Stimulated activated CD8-positive, alpha-beta memory T cell treated with anti-CD3 and anti-CD28 coated beads, Interleukin-12 subunit alpha, Interleukin-12 subunit beta, amount 100 ng/mL, for 24 hours (primary cell): Measurements from ENCODE around the gene TBC1D22A.

ENCODE experiments used
- DNase-seq: peaks from one replicate; pipeline ENCODE4 v3.0.0-alpha.2; 2020; ENCODE audit errors: extremely low read depth

The TBC1D22A gene

GRCh38 chr22:46958658-46959057, 196.2 kb downstream of the TBC1D22A start:
- DNase-seq: no peak

DNA sequence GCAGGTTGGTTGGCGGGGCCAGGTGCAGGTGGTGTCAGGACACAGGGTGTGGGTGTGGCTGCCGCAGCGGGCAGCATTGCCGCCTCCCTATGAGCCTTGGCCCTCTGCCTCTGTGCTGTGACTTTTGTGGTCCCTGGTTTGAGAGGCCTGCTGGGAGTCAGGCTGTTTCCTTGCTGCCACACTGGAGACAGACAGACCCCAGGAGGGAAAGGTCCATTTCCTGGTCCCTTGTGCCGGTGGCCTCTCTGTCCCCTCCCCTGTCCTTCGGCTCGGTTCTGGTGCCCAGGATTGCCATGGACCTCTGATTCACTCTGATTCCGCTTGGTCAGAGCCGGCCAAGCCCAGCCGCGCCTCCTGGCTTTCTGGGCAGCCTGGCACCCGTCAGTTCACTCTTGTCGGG, 196.9 kb downstream of the TBC1D22A start:
- DNase-seq: no peak

DNA sequence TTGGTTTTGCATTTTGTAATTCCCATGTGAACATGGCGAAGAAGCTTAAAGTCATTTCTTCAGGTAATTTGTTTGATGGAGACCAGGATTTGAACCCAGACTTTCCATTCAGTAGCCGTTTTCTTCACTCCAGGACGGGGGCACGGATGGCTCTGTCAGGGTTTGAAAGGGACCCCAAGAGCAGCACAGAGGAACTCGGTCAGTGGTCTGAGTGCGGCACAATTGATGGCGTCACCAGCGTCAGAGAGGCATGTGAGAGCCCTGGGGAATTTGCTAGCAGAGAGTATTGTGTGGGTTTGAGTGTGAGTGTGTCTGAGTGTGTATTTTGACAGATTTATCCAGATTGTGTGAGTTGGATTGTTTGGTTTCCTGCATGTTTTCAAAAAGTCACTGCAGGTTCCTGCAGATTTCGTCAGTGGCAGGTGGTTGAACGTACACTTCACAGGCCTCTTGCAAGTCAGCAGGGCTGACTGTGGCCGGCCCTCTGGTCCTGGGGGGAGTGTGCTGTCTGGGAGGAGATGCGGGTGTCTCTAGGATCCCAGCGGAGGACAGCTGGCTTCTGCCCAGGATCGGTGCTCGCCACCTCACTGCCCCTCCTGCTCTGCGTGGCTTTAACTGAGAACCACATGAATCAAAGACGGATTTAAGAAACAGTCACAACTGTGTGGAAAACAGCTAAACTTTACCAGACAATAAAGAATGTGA, 199.3 kb downstream of the TBC1D22A start:
- DNase-seq: no peak

DNA sequence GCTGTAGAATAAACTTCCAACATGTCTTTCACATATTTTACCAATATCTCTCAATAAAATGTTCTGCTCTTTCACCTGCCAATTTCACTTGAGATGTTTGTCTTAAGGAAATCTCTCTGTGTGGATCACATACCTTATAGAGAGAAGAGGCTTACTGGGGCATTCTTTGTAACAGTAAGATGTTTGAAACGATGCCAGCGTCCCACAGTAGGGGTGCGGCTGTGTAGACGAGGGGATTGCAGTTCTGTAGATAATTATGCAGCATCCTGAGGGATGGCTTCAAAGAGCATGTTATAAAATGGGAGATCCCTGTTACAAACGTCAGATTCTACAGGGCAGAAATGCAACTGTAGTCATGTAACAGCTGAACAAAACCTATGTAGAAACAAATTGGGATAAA, 200.0 kb downstream of the TBC1D22A start:
- no peak for DNase-seq

DNA sequence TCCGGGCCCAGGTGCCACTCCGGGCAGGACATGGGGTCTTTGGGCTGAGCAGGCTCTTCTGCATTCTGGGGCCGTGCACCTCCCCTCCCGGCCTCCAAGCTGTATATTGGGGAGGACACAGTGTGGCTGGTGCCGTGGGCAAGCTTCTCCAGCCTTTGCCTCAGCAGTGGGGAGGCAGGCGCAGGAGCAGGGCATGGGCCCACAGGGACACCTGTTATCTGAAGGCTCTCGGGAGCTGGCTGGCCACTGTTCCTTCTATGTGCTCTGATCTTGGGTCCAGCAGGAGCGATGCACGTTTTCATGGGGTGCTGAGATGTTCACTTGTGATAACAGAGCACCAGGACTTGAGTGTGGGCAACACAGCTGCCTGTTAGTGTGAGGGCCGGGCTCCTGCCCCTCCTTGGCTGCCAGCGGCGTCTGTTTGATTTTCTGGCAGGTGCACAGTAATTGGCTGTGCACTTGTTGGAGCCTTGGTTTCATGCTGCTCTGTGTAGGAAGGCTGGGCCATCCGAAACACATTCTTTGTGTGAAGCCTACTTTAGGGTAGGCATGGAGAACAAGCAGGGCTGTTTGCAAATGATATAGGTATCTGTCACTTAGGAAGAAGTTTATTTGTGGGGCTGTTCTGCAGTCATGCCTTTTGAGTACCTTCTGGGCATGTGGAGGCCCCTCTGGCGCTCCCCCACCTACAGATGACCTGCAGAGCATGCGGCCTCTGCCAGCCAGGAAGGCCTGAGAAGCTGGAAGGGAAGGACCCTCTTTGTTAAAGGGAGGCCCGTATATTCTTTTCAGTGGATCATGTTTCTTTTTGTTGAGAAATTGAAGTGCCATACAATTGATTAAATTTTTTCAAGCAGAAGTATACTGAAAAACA, 201.5 kb downstream of the TBC1D22A start:
- no peak for DNase-seq

- DNase-seq: no peak
Measured at GRCh38 chr22:46964773-46965550, 202.5 kb downstream of the TBC1D22A start.

GRCh38 chr22:46965555-46966494, 203.4 kb downstream of the TBC1D22A start:
- no peak for DNase-seq

DNA sequence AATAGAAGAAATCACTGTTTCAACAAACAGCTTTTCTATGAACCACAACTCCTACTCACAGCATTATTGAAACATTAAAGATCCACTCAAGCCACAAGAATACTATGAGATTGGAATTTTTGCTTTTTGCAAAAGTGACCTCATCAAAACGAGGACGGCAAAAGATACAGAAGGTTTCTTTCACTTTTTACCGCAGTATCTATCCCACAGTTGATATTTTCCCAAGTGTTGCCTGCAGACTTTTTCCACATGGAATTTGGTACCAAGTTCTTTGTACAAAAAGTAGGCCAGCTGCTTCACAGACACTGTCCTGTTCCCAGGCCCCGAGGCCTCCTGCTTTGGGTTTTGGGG, 204.0 kb downstream of the TBC1D22A start:
- DNase-seq: no peak

DNA sequence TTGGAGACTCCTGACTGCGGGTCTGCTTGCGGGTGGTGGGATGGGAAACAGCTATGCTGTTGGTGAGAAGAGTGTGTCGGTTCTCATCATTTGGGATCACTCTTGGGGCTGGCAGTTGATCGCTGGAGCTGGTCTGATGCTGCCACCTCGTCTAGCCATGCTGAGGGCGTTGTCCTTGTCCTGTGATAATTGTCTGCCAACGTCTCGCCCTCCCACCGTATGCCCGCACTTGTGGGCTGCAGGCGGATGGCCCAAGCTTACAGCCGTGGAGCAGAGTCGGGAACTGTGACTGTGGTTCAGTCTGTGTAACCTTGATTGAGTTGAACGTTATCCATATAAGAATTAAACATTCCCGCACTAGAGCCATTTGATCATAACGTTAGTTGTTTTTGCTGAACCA, 204.4 kb downstream of the TBC1D22A start:
- no peak for DNase-seq

GRCh38 chr22:46967445-46968358, 205.3 kb downstream of the TBC1D22A start:
- no peak for DNase-seq

- no peak for DNase-seq
Measured at GRCh38 chr22:46968359-46968740, 205.9 kb downstream of the TBC1D22A start.

DNA sequence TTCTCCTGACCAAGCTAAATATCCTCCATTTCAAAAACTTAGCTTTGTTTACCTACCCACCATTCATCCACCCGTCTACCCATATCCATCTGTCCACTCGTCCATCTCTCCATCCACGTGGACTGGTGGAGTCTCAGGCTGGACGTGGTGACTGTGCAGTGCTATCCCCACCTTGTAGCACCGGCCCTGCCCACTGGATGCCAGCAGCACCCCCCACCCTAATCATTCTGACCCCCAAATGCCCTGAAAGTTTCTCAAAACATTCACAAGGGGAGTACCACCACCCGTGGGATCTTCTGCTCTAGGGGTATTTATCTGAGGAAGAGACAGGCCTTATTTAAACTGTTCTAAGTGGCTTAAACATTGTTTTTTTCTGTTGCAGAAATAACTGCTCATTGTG, 206.4 kb downstream of the TBC1D22A start:
- DNase-seq: no peak

DNA sequence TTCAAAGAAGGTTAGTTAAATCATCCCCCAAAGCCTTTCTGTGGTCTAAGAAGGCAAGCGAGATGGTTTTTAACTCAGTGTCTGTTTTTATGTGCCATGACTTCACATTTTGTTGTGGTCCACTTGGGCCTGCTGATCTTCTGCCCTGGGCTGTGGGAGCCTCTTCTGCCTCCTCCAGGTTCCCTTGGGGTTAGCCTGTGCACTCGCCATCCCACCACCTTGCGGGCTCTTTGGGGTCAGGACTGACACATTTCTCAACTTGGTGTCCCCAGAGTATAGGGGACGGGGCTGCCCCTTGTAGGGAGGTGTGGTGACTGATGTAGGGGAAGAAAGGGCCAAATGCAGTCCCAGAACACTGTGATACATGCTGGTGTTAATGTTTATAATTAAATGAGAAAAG, 207.0 kb downstream of the TBC1D22A start:
- no peak for DNase-seq

GRCh38 chr22:46969961-46970360, 207.5 kb downstream of the TBC1D22A start:
- no peak for DNase-seq

DNA sequence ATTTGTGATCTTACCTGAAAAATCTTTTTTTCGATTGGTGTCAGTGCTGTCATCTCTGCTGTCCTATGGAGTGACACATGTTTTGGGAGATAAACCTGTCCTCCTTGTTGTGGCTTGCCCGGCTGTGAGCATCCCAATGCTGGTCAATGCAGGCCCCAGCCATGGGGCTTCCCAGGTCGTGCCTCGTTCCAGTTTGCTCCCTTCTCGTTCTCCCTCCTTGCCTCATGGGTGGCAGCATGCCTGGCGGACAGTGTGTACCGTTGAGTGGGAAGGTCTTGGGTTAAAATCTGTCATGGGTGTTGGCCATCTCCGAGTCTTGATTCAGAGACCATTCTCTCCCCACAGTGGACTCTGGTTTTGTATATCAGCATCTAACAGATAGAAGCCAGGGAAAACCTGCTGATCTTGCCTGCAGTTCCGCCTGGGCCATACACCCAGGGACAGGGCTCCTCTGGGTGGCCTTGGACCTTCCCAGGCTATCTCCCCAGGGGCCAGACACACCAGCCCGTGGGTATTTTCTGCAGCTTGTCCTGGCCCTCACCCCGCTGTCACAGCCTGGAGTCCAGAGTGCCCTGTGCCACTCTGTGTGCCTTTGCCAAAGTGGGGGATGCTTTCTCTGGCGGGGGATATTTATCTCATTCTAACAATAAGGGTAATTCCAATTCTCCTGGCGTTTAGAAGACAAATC, 208.1 kb downstream of the TBC1D22A start:
- no peak for DNase-seq

DNA sequence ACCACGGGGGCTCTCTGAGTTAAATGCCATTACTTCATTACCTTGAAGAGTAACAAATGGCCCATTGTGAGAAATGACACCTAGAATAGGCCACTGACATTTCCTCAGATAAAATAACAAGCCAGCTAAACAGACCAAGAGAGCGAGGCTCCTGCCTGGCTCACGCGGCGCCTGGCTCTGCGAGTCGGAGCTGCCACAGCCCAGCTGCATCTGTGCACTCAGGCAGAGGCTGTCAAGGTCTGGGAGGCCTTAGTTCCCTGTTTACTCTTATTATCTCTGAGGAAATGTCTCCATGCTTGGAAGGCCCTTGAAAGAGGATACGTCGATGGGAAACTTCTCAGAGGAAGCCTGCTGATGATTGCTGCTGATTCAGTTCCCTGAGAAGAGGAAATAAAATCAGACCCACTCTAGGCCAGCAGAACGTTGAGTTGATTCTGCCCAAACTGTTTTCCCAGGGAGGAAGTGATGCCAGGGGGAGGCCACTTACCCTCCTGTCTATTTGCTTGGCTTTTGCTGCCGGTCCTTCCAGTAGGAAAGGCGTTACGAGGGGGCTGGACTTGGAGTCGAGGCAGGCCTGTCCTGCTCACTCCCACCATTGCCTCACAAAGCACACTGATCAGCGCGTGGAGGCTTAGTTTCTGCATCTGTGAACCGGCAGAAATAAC, 208.8 kb downstream of the TBC1D22A start:
- DNase-seq: no peak

- no peak for DNase-seq
Measured at GRCh38 chr22:46971764-46972125, 209.3 kb downstream of the TBC1D22A start.

- no peak for DNase-seq
Measured at GRCh38 chr22:46972256-46972655, 209.8 kb downstream of the TBC1D22A start.
